Measurements from ENCODE around the gene PTPRC.

DNA sequence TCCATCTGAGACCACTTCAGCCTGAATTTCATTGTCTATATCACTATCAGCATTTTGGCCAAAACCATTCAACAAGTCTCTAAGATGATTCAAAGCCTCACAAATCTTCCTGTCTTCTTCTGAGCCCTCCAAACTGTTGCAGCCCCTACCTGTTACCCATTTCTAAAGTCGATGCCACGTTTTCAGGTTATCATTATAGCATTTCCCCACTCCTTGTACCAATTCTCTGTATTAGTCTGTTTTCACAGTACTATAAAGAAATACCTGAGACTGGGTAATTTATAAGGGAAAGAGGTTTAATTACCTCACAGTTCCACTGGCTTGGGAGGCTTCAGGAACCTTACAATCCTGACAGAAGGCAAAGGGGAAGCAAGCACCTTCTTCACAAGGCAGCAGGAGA, 158.8 kb downstream of the PTPRC start:
- no peak for TF ChIP-seq POLR2A (IDR thresholded peaks at IDR 0.05; ENCODE audit: extremely low read depth, insufficient read length)
- TF ChIP-seq, protein P1, sequence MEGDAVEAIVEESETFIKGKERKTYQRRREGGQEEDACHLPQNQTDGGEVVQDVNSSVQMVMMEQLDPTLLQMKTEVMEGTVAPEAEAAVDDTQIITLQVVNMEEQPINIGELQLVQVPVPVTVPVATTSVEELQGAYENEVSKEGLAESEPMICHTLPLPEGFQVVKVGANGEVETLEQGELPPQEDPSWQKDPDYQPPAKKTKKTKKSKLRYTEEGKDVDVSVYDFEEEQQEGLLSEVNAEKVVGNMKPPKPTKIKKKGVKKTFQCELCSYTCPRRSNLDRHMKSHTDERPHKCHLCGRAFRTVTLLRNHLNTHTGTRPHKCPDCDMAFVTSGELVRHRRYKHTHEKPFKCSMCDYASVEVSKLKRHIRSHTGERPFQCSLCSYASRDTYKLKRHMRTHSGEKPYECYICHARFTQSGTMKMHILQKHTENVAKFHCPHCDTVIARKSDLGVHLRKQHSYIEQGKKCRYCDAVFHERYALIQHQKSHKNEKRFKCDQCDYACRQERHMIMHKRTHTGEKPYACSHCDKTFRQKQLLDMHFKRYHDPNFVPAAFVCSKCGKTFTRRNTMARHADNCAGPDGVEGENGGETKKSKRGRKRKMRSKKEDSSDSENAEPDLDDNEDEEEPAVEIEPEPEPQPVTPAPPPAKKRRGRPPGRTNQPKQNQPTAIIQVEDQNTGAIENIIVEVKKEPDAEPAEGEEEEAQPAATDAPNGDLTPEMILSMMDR (IDR thresholded peaks at IDR 0.05; ENCODE audit: low read depth, low read length): no peak
- TF ChIP-seq, protein P2, sequence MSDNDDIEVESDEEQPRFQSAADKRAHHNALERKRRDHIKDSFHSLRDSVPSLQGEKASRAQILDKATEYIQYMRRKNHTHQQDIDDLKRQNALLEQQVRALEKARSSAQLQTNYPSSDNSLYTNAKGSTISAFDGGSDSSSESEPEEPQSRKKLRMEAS (IDR thresholded peaks at IDR 0.05; ENCODE audit: low read depth, low read length): no peak

Data from NB4 (cell line).